ENCODE measurements around the gene HCN1. TPM values are rescaled to one million over a fixed set of nuclear protein-coding genes. Genes with fewer than 3 reads are reported as not detected.

Gene HCN1
- polyA plus RNA-seq, 2 of the 4 experiments (the other 2 are of a cell fraction): not detected

GRCh38 chr5:45402804-45403455 is 293.2 kb downstream of the HCN1 start:
- 0% methylated on average over 1 of the region's 1 CpG for WGBS (ENCODE audit: missing lambda C conversion rate)
- no peak overlapping the region for H3K4me3 ChIP-seq
- POLR2A ChIA-PET: no interaction called here
- H3K4me2 ChIP-seq: no peak overlapping the region
- no peak for TF ChIP-seq SREBF2 (IDR thresholded peaks at IDR 0.05)
- TF ChIP-seq RAD21 (conservative IDR thresholded peaks at IDR 0.05 in 1 of 2, IDR thresholded peaks at IDR 0.05 in 1 of 2): no peak
- TF ChIP-seq, protein P1, sequence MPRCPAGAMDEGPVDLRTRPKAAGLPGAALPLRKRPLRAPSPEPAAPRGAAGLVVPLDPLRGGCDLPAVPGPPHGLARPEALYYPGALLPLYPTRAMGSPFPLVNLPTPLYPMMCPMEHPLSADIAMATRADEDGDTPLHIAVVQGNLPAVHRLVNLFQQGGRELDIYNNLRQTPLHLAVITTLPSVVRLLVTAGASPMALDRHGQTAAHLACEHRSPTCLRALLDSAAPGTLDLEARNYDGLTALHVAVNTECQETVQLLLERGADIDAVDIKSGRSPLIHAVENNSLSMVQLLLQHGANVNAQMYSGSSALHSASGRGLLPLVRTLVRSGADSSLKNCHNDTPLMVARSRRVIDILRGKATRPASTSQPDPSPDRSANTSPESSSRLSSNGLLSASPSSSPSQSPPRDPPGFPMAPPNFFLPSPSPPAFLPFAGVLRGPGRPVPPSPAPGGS (IDR thresholded peaks at IDR 0.05): no peak
- TF ChIP-seq HEYL (CRISPR knock-in tag; IDR thresholded peaks at IDR 0.05): no peak
- ATAC-seq (no peak), DNase-seq (ENCODE audit: low read depth in 1 of 2, low spot score in 1 of 2) (no peak), FAIRE-seq (no peak)
- no peaks in the 10 kb centered on the region for H3K4me1 ChIP-seq
- H3K27ac ChIP-seq: no peak overlapping the region
- CTCF ChIA-PET: no interaction called here
- H3K9me3 ChIP-seq: no peaks in the 10 kb centered on the region; the same call in 2 of the 3 replicates

- Histone ChIP-seq H3K4me2 (no peak overlapping the region), H3K4me1 (no peaks in the 10 kb centered on the region), H3K27ac (no peak overlapping the region), H3K4me3 (no peak overlapping the region), H3K9me3 (no peaks in the 10 kb centered on the region; the same call in 2 of the 3 replicates)
- no peak for ATAC-seq
- CTCF ChIA-PET: interaction anchor here (0.5 kb wide), 1 partner anchor 314 kb away, joined by 3 read pairs; no protein-coding TSS in a partner anchor
- POLR2A ChIA-PET: no interaction called here
- TF ChIP-seq TFCP2L1 (CRISPR knock-in tag; IDR thresholded peaks at IDR 0.05) (no peak), HOXA7 (CRISPR knock-in tag; IDR thresholded peaks at IDR 0.05) (no peak), EHMT2 (IDR thresholded peaks at IDR 0.05; ENCODE audit: low read depth) (no peak), EHF (CRISPR knock-in tag; IDR thresholded peaks at IDR 0.05) (no peak), KDM1A (IDR thresholded peaks at IDR 0.05; ENCODE audit: low read depth) (no peak), HOXB13 (CRISPR knock-in tag; IDR thresholded peaks at IDR 0.05; ENCODE audit: low read depth) (no peak), RAD21 (conservative IDR thresholded peaks at IDR 0.05 in 1 of 2, IDR thresholded peaks at IDR 0.05 in 1 of 2) (no peak), SMC3 (IDR thresholded peaks at IDR 0.05) (no peak), CHD2 (IDR thresholded peaks at IDR 0.05; ENCODE audit: low read length, partially characterized antibody) (no peak), CBX8 (IDR thresholded peaks at IDR 0.05) (no peak), MAX (IDR thresholded peaks at IDR 0.05) (no peak), ESRRA (IDR thresholded peaks at IDR 0.05; ENCODE audit: borderline replicate concordance, low read length) (no peak), ZC3H11A (IDR thresholded peaks at IDR 0.05) (no peak), RNF2 (IDR thresholded peaks at IDR 0.05; ENCODE audit: borderline replicate concordance, low read depth) (no peak), RCOR1 (IDR thresholded peaks at IDR 0.05; ENCODE audit: low read depth, low read length) (no peak)
- TF ChIP-seq, protein P2, sequence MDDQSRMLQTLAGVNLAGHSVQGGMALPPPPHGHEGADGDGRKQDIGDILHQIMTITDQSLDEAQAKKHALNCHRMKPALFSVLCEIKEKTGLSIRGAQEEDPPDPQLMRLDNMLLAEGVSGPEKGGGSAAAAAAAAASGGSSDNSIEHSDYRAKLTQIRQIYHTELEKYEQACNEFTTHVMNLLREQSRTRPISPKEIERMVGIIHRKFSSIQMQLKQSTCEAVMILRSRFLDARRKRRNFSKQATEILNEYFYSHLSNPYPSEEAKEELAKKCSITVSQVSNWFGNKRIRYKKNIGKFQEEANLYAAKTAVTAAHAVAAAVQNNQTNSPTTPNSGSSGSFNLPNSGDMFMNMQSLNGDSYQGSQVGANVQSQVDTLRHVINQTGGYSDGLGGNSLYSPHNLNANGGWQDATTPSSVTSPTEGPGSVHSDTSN (IDR thresholded peaks at IDR 0.05): no peak
- 0% methylated on average over 1 of the region's 1 CpG for WGBS (ENCODE audit: missing lambda C conversion rate)
- no peak for DNase-seq (ENCODE audit: low read depth in 1 of 2, low spot score in 1 of 2)
- FAIRE-seq: no peak
Observed at GRCh38 chr5:45399041-45399440, 297.1 kb downstream of the HCN1 start.

- Histone ChIP-seq H3K9me3 (peaks cover 7% of the 10 kb centered on the region; the same call in 1 of the 3 replicates), H3K4me3 (no peak overlapping the region), H3K27ac (no peak overlapping the region), H3K4me2 (no peak overlapping the region), H3K4me1 (no peaks in the 10 kb centered on the region)
- DNase-seq (ENCODE audit: low read depth in 1 of 2, low spot score in 1 of 2): no peak
- ATAC-seq: no peak
- no peak for TF ChIP-seq JUN (IDR thresholded peaks at IDR 0.05)
- TF ChIP-seq KDM1A (IDR thresholded peaks at IDR 0.05; ENCODE audit: low read depth): no peak
- TF ChIP-seq FOXS1 (CRISPR knock-in tag; IDR thresholded peaks at IDR 0.05): no peak
- no peak for TF ChIP-seq HEYL (CRISPR knock-in tag; IDR thresholded peaks at IDR 0.05)
- WGBS (ENCODE audit: missing lambda C conversion rate): 3% methylated on average over 6 of the region's 6 CpGs
- FAIRE-seq: no peak
- POLR2A ChIA-PET: no interaction called here
- CTCF ChIA-PET: no interaction called here
Observed at GRCh38 chr5:45385321-45386058, 310.7 kb downstream of the HCN1 start.

Data from A549 (cell line).